Natural killer cell (primary cell): ENCODE data around the gene ARSG. TPM values are rescaled to one million over a fixed set of nuclear protein-coding genes. Genes with fewer than 3 reads are reported as not detected.

Source experiments
- ATAC-seq, 3 donors: fragments of 150-1000 bp in 2 of 3; fragments of 200-7000 bp in 1 of 3; cut with Tn5 transposase; 1 replicate in 1 of 3; 2 replicates in 2 of 3; pipeline ENCODE4 v1.10.0; 2021; ENCODE audit warnings: mild to moderate bottlenecking in 2 of 3, moderate library complexity in 2 of 3
- DNase-seq, 2 donors: peaks; one replicate each; pipeline versions ENCODE4 v3.0.0 to v3.0.0-alpha.2; 2013 to 2021; ENCODE audit warnings: mixed read lengths in 1 of 2
- H3K27ac ChIP-seq: one replicate; pipeline ENCODE4 v1.5.1; 2013; ENCODE audit warnings: mild to moderate bottlenecking, low read length
- H3K27me3 ChIP-seq: one replicate; pipeline ENCODE4 v1.6.1; 2013; ENCODE audit warnings: low read length; ENCODE audit not compliant: control insufficient read depth, insufficient read depth
- H3K36me3 ChIP-seq: one replicate; pipeline ENCODE4 v1.6.1; 2013; ENCODE audit warnings: low read length; ENCODE audit not compliant: control insufficient read depth, insufficient read depth
- H3K4me1 ChIP-seq: one replicate; pipeline ENCODE4 v1.6.1; 2013; ENCODE audit warnings: low read length; ENCODE audit not compliant: control insufficient read depth, insufficient read depth
- H3K4me3 ChIP-seq: one replicate; pipeline ENCODE4 v1.5.1; 2013; ENCODE audit warnings: low read length
- H3K9me3 ChIP-seq: one replicate; pipeline ENCODE4 v1.6.1; 2013; ENCODE audit warnings: low read length; ENCODE audit not compliant: control insufficient read depth, insufficient read depth
- H3K27ac Mint-ChIP-seq, 2 donors: one replicate each; pipeline ENCODE4 v1.8.0; 2022; ENCODE audit warnings: mild to moderate bottlenecking in 2 of 2, mixed read lengths in 2 of 2, moderate library complexity in 1 of 2
- H3K27me3 Mint-ChIP-seq, 2 donors: one replicate each; pipeline ENCODE4 v1.8.0; 2022; ENCODE audit warnings: low read depth in 2 of 2, mixed read lengths in 2 of 2
- H3K36me3 Mint-ChIP-seq: one replicate; pipeline ENCODE4 v1.8.0; 2022; ENCODE audit warnings: mixed read lengths
- H3K4me1 Mint-ChIP-seq, 2 donors: one replicate each; pipeline ENCODE4 v1.8.0; 2022; ENCODE audit warnings: mixed read lengths in 2 of 2
- H3K4me3 Mint-ChIP-seq: one replicate; pipeline ENCODE4 v1.8.0; 2022; ENCODE audit warnings: mild to moderate bottlenecking, moderate library complexity, mixed read lengths
- H3K9me3 Mint-ChIP-seq, 2 donors: one replicate each; pipeline ENCODE4 v1.8.0; 2022; ENCODE audit warnings: mixed read lengths in 2 of 2
- WGBS: methylation state at CpG from one replicate; pipeline ENCODE4 v1.1.7; 2013; ENCODE audit warnings: missing lambda C conversion rate; ENCODE audit not compliant: insufficient coverage; 5-methylcytosine and 5-hydroxymethylcytosine counted together
- intact Hi-C: fragments of 100-400 bp; cut with micrococcal nuclease; formaldehyde crosslinking; loops from one replicate; pipeline ENCODE4 v1.14.2; 2022
- total RNA-seq, 4 donors: library from RNA; stranded (reverse); fragments of 120-200 nt in 1 of 4; gene quantifications; one replicate each; pipeline versions ENCODE4 v1.2.3 to v1.2.4, GENCODE V29; 2013 to 2022
- TF ChIP-seq, protein P1 (sequence below): fragments of 200-600 bp; IDR thresholded peaks from one replicate; pipeline ENCODE4 v1.8.0; 2022; ENCODE audit warnings: antibody characterized with exemption

The ARSG gene
- total RNA-seq, 3 donors from 2014 or later (not counting 1 experiment from before 2014, with no cell fraction given) = 34.8 to 52.3 (median 39.3) TPM

DNA sequence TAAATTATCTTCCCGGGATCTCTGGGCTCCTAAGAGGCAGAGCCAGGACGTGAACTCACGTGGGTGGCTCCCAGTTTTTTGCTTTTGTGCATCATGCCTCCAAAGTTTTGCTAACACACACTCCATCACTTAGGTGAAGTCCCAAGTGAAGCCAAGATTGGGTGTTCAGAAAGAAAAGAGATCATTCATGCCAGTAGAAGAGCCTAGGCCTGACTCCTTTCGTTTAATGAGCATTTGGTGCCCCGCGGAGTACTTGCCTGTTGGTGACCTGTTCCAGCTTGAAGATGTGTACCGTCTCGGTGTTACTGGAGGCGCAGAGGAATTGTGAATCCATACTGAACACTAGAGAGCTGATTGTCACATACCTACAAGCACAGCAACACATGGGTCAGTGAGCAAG is 141.9 kb downstream of the ARSG start:
- peaks cover 22% of the 10 kb centered on the region for H3K4me1 ChIP-seq
- intact Hi-C loops = loop anchor here (10.0 kb wide), 1 partner anchor 138 kb away; the partner anchor contains the start of genes ARSG and SLC16A6
- Mint-ChIP-seq H3K4me3 (no peak overlapping the region), H3K4me1 (peaks cover 26 to 33% of the 10 kb centered on the region in 2 donors), H3K27me3 (no peaks in the 10 kb centered on the region), H3K36me3 (peaks cover 17% of the 10 kb centered on the region), H3K9me3 (no peaks in the 10 kb centered on the region), H3K27ac (peak overlapping the region in 1 of 2 donors; percentile 29)
- no peaks in the 10 kb centered on the region for H3K27me3 ChIP-seq
- ATAC-seq (no peak), DNase-seq (no peak)
- WGBS = 97% methylated on average over 9 of the region's 9 CpGs
- TF ChIP-seq, protein P1, sequence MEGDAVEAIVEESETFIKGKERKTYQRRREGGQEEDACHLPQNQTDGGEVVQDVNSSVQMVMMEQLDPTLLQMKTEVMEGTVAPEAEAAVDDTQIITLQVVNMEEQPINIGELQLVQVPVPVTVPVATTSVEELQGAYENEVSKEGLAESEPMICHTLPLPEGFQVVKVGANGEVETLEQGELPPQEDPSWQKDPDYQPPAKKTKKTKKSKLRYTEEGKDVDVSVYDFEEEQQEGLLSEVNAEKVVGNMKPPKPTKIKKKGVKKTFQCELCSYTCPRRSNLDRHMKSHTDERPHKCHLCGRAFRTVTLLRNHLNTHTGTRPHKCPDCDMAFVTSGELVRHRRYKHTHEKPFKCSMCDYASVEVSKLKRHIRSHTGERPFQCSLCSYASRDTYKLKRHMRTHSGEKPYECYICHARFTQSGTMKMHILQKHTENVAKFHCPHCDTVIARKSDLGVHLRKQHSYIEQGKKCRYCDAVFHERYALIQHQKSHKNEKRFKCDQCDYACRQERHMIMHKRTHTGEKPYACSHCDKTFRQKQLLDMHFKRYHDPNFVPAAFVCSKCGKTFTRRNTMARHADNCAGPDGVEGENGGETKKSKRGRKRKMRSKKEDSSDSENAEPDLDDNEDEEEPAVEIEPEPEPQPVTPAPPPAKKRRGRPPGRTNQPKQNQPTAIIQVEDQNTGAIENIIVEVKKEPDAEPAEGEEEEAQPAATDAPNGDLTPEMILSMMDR = no peak
- no peaks in the 10 kb centered on the region for H3K9me3 ChIP-seq
- H3K27ac ChIP-seq = no peak overlapping the region
- peaks cover 53% of the 10 kb centered on the region for H3K36me3 ChIP-seq
- H3K4me3 ChIP-seq = no peak overlapping the region

DNA sequence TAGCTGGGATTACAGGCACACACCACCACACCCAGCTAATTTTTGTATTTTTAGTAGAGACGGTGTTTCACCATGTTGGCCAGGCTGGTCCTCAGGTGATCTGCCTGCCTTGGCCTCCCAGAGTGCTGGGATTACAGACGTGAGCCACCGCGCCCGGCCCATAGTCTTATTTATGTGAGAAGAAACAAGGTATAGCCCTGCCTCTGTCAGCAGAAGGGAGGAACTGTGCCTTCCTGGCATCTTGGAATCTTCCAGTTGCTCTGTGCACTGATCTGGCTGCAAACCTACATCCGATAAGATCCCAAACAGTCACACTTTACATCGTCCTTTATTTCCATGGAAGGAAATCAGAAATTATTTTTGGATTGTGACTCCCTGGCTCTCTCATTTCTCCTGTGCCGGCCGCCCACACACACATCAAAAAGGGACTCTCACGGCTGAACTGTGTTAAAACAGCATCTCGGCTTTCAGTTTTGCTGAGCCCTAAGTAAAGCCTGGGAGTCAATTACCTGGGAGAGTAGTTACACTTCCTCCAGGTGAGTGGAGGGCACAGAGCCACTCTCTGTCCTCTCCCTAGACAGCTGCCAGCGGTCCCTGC is 142.7 kb downstream of the ARSG start:
- Mint-ChIP-seq H3K4me1 (peaks cover 34 to 41% of the 10 kb centered on the region in 2 donors), H3K4me3 (no peak overlapping the region), H3K27me3 (no peaks in the 10 kb centered on the region), H3K36me3 (peaks cover 17% of the 10 kb centered on the region), H3K27ac (no peak overlapping the region), H3K9me3 (no peaks in the 10 kb centered on the region)
- TF ChIP-seq, protein P1 = no peak
- Histone ChIP-seq H3K9me3 (no peaks in the 10 kb centered on the region), H3K4me1 (peaks cover 29% of the 10 kb centered on the region), H3K4me3 (no peak overlapping the region), H3K27ac (no peak overlapping the region), H3K36me3 (peaks cover 46% of the 10 kb centered on the region), H3K27me3 (no peaks in the 10 kb centered on the region)
- 87% methylated on average over 12 of the region's 12 CpGs for WGBS
- no peak for ATAC-seq
- intact Hi-C loops = loop anchor here (10.0 kb wide), 1 partner anchor 139 kb away; the partner anchor contains the start of genes ARSG and SLC16A6
- no peak for DNase-seq

DNA sequence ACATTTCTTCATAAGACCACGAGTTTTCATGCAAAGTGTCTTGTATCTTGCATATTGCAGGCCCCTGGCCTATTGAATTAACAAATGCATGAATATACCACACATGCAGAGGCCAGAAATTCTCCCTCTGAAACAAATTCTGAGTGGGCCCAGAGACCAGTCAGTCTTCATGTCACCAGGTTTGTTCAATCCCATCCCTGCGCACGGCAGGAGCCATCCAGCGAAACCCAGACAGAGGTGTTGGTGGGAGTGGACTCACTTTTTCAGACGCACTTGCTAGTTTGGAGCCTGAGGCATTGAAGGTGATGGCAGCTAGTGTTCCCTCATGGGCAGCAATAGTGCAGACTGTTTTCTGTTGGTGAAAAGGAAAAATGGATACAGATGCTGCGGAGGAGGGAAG is 144.1 kb downstream of the ARSG start:
- Histone ChIP-seq H3K36me3 (peaks cover 38% of the 10 kb centered on the region), H3K27me3 (no peaks in the 10 kb centered on the region), H3K4me1 (peaks cover 29% of the 10 kb centered on the region), H3K27ac (no peak overlapping the region), H3K4me3 (no peak overlapping the region), H3K9me3 (no peaks in the 10 kb centered on the region)
- no peaks in the 10 kb centered on the region for H3K27me3 Mint-ChIP-seq
- H3K27ac Mint-ChIP-seq = peak overlapping the region in 1 of 2 donors; percentile 96
- peaks cover 10% of the 10 kb centered on the region for H3K36me3 Mint-ChIP-seq
- no peaks in the 10 kb centered on the region for H3K9me3 Mint-ChIP-seq
- ATAC-seq = no peak
- TF ChIP-seq, protein P1 = no peak
- H3K4me1 Mint-ChIP-seq = peaks cover 35 to 48% of the 10 kb centered on the region in 2 donors
- no peak overlapping the region for H3K4me3 Mint-ChIP-seq
- WGBS = 94% methylated on average over 5 of the region's 6 CpGs
- DNase-seq = no peak
- intact Hi-C loops = loop anchor here (5.0 to 10.0 kb wide), 3 partner anchors 78 to 233 kb away; partner anchors contain the start of genes ARSG and SLC16A6
